Mesangial cell (primary cell): Measurements from ENCODE around the gene SLC35F4. TPM values are rescaled to one million over a fixed set of nuclear protein-coding genes. Genes with fewer than 3 reads are reported as not detected.

Source experiments
- total RNA-seq: library from RNA; depleted of rRNA; stranded (reverse); fragments of >200 nt; gene quantifications from 2 replicates; pipeline ENCODE4 v1.2.3, GENCODE V29; 2015

Gene SLC35F4
- not detected in 2 replicates for total RNA-seq

GRCh38 chr14:57865403-57866198, at the start of gene SLC35F4:
SLC35F4 (minus strand) TSS chr14:57866092.

